Activated T-helper 17 cell treated with anti-CD3 and anti-CD28 coated beads, Interleukin-2, amount 50 U/mL, for 72 hours (primary cell): ENCODE data around the gene APOBEC3H. TPM values are rescaled to one million over a fixed set of nuclear protein-coding genes. Genes with fewer than 3 reads are reported as not detected.
A peak's percentile ranks its signal among the peaks of the same experiment; 100 is the strongest.
"Not testable (repeated sequence)": the region's sequence is repeated elsewhere in the genome, so short reads cannot be mapped to it uniquely, and the experiment has no call there.

Experiments used
- ATAC-seq: fragments of 150-1000 bp; cut with Tn5 transposase; replicated peaks from 2 replicates; pipeline ENCODE4 v1.10.0; 2021; ENCODE audit warnings: mild to moderate bottlenecking, moderate library complexity
- H3K27ac Mint-ChIP-seq: one replicate; pipeline ENCODE4 v1.8.0; 2022; ENCODE audit warnings: mixed read lengths
- H3K27me3 Mint-ChIP-seq: one replicate; pipeline ENCODE4 v1.8.0; 2022; ENCODE audit warnings: mixed read lengths
- H3K36me3 Mint-ChIP-seq: one replicate; pipeline ENCODE4 v1.8.0; 2022; ENCODE audit warnings: low read depth, mild to moderate bottlenecking, mixed read lengths
- H3K4me1 Mint-ChIP-seq: one replicate; pipeline ENCODE4 v1.8.0; 2022; ENCODE audit warnings: mixed read lengths
- H3K4me3 Mint-ChIP-seq: one replicate; pipeline ENCODE4 v1.8.0; 2022; ENCODE audit warnings: mild to moderate bottlenecking, mixed read lengths
- H3K9me3 Mint-ChIP-seq: one replicate; pipeline ENCODE4 v1.8.0; 2022; ENCODE audit warnings: mixed read lengths
- total RNA-seq, 2 donors: library from RNA; stranded (reverse); gene quantifications; one replicate each; pipeline ENCODE4 v1.2.3, GENCODE V29; 2022

Gene APOBEC3H
- total RNA-seq, 2 donors from 2014 or later = 20.6 to 33.0 TPM

DNA sequence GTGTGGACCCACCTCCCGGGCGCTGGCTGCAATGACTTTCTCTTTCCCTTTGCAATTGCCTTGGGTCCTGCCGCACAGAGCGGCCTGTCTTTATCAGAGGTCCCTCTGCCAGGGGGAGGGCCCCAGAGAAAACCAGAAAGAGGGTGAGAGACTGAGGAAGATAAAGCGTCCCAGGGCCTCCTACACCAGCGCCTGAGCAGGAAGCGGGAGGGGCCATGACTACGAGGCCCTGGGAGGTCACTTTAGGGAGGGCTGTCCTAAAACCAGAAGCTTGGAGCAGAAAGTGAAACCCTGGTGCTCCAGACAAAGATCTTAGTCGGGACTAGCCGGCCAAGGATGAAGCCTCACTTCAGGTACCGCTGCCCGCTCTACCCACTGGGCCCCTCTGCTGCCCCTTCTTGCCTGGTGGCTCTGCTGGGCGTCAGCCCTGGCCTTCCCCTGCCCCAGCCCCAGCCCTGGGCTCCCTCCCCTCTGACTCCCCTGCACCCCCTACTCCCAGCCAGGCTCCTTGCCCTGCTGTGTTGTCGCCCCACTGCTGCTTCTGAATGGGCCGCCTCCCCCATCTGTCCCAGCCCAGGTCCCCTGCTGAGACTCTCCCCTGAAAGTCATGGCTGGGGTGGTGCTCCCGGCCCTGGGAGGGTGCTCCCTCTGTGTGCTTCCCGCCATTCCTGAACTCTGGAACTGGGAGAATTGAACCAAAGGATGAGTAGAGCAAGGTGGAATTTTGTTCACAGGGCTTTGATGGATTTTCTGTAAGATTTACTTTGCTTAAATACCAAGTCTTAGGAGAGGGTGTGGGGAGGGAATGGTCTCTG, 19.8 kb upstream of the APOBEC3H start, which contains the start of gene APOBEC3G:
APOBEC3G (plus strand) TSS at position 250 of the 815 bp plus-strand sequence; CDS start at position 337, 87 bp downstream.
- H3K27me3 Mint-ChIP-seq, H3K9me3 Mint-ChIP-seq: not testable (repeated sequence)
- peaks cover 37% of the 10 kb centered on the region for H3K36me3 Mint-ChIP-seq
- peak; percentile 95 for ATAC-seq
- H3K4me3 Mint-ChIP-seq = peak within 1 kb of the TSS; percentile 91
- H3K27ac Mint-ChIP-seq = peak within 1 kb of the TSS; percentile 95
- peaks cover 15% of the 10 kb centered on the region for H3K4me1 Mint-ChIP-seq

GRCh38 chr22:39077912-39078311, 19.1 kb upstream of the APOBEC3H start:
- Mint-ChIP-seq H3K36me3 (peaks cover 43% of the 10 kb centered on the region), H3K27ac (peak overlapping the region; percentile 95), H3K4me3 (peak overlapping the region; percentile 91), H3K4me1 (peaks cover 15% of the 10 kb centered on the region)
- not testable (repeated sequence) for H3K27me3 Mint-ChIP-seq, H3K9me3 Mint-ChIP-seq, ATAC-seq

DNA sequence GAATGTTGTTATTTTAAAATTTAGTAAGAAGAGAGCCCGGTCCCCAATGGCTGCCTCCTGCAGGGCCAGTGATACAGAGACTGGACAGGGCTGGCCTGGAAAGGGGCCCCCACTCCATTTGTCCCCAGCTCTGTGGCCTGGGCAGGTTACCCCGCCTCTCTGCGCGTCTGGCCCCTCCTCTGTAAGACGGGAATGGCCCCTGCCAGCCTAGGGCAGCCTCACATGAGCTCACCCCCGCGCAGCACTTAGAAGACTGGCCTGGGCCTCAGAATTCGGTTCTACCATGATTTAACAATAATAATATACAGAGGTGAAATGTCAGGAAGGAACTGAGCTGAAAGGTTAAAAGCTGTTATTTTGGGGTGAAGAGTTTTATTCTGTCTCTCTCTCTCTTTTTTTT, 18.7 kb upstream of the APOBEC3H start:
- Mint-ChIP-seq H3K4me3 (peak overlapping the region; percentile 91), H3K4me1 (peaks cover 15% of the 10 kb centered on the region), H3K36me3 (peaks cover 46% of the 10 kb centered on the region), H3K9me3 (no peaks in the 10 kb centered on the region), H3K27me3 (no peaks in the 10 kb centered on the region), H3K27ac (peak overlapping the region; percentile 95)
- no peak for ATAC-seq

DNA sequence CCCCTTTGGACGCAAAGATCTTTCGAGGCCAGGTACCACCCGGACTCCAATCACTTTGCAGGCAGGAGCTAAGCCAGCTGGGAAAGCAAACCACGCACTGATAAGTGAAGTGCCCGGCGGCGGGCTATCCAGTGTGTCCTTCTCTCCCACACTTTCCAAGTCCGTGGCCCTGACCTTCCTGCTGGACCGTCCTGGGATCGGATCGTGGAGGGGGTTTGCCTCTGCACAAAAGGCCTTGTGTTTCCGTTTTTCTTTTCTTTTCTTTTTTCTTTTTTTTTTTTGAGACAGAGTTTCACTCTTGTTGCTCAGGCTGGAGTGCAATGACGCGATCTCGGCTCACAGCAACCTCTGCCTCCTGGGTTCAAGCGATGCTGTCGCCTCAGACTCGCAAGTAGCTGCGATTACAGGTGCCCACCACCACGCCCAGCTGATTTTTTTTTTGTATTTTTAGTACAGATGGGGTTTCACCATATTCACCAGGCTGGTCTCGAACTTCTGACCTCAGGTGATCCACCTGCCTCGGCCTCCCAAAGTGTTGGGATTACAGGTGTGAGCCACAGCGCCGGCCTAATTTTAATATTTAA, 17.9 kb upstream of the APOBEC3H start:
- peak overlapping the region; percentile 91 for H3K4me3 Mint-ChIP-seq
- ATAC-seq, H3K9me3 Mint-ChIP-seq, H3K27ac Mint-ChIP-seq, H3K27me3 Mint-ChIP-seq: not testable (repeated sequence)
- peaks cover 15% of the 10 kb centered on the region for H3K4me1 Mint-ChIP-seq
- H3K36me3 Mint-ChIP-seq = peaks cover 46% of the 10 kb centered on the region

DNA sequence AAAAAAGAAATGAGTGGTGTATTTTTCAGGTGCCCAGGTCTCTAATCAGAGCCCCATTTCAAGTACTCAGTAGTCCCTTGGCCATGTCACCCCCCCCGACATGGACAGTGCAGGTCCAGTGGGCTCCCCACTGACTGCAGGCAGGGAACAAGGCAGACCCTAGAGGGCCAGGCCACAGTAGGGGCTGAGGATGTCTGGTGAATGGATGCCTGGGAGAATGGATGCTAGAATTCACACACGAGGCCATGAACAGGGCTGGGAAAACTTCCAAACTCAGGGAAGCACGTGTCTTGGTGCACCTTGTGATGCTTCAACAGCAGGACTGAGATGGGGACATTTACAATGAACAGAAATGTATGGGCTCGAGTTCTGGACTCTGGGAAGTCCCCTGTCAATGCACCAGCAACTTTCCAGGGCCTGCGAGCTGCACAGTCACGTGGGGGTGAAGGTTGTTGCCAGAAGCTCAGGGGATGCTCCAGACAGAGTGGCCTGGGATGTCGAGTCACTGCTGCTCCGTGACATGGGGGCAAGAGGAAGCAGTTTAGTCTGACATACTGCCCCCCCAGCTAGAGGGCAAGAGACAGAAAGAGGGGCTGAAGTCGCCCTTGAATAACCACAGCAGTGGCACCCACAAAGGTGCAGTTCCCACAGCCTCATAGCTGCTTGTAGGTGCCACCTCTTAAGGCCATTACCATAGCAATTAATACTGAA, 16.8 kb upstream of the APOBEC3H start:
- Mint-ChIP-seq H3K27me3 (no peaks in the 10 kb centered on the region), H3K9me3 (no peaks in the 10 kb centered on the region), H3K4me1 (peaks cover 15% of the 10 kb centered on the region), H3K27ac (no peak overlapping the region), H3K36me3 (peaks cover 46% of the 10 kb centered on the region), H3K4me3 (peak overlapping the region; percentile 22)
- no peak for ATAC-seq

DNA sequence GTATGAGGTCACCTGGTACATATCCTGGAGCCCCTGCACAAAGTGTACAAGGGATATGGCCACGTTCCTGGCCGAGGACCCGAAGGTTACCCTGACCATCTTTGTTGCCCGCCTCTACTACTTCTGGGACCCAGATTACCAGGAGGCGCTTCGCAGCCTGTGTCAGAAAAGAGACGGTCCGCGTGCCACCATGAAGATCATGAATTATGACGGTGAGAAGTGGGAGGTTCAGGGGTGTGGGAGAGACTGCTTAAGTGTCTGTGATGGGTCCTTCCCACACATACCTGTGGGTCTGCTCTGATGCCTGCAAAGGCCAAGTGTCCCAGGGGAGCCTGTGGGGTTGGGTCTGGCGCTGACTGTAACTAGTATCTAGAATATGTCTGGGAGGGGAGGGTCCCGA, 16.0 kb upstream of the APOBEC3H start:
- Mint-ChIP-seq H3K4me3 (no peak overlapping the region), H3K27ac (peak overlapping the region; percentile 19), H3K9me3 (no peaks in the 10 kb centered on the region), H3K27me3 (no peaks in the 10 kb centered on the region), H3K36me3 (peaks cover 46% of the 10 kb centered on the region), H3K4me1 (peaks cover 9% of the 10 kb centered on the region)
- no peak for ATAC-seq

DNA sequence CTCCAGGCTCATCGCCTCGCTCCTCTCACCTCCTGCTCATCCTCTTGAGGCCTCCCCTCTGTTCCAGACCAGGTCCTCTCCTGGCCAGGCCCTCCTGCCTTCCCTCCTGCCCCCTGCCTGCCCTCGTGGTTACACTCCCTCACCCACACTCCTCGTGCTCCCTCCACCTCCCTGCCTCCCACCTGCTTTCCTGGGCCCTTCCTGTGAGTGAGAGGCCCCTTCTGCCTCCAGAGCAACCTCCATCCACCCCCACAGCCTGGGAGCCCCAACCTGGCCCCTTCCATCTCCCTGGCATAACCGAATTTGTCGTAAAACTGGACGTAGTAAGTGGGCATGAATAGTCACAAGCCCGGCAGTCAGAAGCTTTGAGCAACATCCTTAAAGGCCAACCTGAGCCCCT, 15.4 kb upstream of the APOBEC3H start:
- Mint-ChIP-seq H3K4me1 (peaks cover 8% of the 10 kb centered on the region), H3K27ac (peak overlapping the region; percentile 19), H3K9me3 (no peaks in the 10 kb centered on the region), H3K27me3 (no peaks in the 10 kb centered on the region), H3K36me3 (peaks cover 46% of the 10 kb centered on the region), H3K4me3 (no peak overlapping the region)
- ATAC-seq = no peak

GRCh38 chr22:39083212-39084165, 13.6 kb upstream of the APOBEC3H start:
- H3K27ac Mint-ChIP-seq = peak overlapping the region; percentile 28

DNA sequence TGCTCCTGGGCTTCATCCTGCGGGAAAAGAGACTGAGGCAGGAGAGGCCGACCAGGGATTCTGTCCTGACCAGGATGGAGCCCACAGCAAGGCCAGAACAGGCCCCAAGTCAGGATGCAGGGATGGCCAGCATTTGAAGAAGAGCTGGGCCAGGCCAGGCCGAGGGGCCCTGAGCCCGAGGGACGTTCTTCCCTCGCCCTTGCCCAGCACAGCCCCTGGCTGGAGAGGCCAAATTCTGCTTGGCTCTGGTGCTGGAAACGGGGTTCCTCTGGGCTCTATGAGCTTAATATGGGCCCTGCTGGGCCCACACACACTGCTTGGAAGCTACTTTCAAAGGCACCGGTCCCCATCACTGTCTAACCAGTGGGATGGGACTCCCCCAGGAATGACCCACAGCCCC, 12.4 kb upstream of the APOBEC3H start:
- Mint-ChIP-seq H3K4me1 (peaks cover 18% of the 10 kb centered on the region), H3K36me3 (peaks cover 40% of the 10 kb centered on the region), H3K27me3 (no peaks in the 10 kb centered on the region), H3K9me3 (no peaks in the 10 kb centered on the region), H3K27ac (no peak overlapping the region), H3K4me3 (no peak overlapping the region)
- ATAC-seq = no peak

More at GRCh38 chr22:39083212-39084165, 13.6 kb upstream of the APOBEC3H start:
- H3K9me3 Mint-ChIP-seq = no peaks in the 10 kb centered on the region
- H3K4me1 Mint-ChIP-seq = peaks cover 14% of the 10 kb centered on the region
- H3K27me3 Mint-ChIP-seq = no peaks in the 10 kb centered on the region
- H3K4me3 Mint-ChIP-seq = no peak overlapping the region
- ATAC-seq = no peak
- peaks cover 40% of the 10 kb centered on the region for H3K36me3 Mint-ChIP-seq

DNA sequence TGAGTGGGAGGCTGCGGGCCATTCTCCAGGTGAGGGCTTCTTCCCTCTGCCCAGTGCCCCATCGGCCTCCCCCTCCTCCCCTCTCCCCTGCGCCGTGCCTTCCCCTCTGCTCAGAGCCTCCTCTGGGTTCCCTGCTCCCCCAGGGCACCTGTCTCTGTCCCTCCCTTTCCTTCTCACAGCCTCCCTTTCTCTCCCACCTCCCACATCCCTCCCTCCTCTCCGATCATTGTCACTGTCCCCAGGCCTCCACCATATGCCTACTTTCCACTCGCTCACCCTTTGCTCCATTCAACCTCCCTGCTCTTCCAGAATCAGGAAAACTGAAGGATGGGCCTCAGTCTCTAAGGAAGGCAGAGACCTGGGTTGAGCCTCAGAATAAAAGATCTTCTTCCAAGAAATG, 9.9 kb upstream of the APOBEC3H start:
- Mint-ChIP-seq H3K27me3 (no peaks in the 10 kb centered on the region), H3K4me3 (no peak overlapping the region), H3K27ac (peak overlapping the region; percentile 71), H3K4me1 (peaks cover 36% of the 10 kb centered on the region), H3K9me3 (no peaks in the 10 kb centered on the region), H3K36me3 (peaks cover 17% of the 10 kb centered on the region)
- no peak for ATAC-seq

- Mint-ChIP-seq H3K27ac (peak overlapping the region; percentile 71), H3K9me3 (no peaks in the 10 kb centered on the region), H3K4me1 (peaks cover 44% of the 10 kb centered on the region), H3K27me3 (no peaks in the 10 kb centered on the region), H3K36me3 (peaks cover 8% of the 10 kb centered on the region), H3K4me3 (no peak overlapping the region)
- no peak for ATAC-seq
Observed at GRCh38 chr22:39087881-39088684, 9.0 kb upstream of the APOBEC3H start.

DNA sequence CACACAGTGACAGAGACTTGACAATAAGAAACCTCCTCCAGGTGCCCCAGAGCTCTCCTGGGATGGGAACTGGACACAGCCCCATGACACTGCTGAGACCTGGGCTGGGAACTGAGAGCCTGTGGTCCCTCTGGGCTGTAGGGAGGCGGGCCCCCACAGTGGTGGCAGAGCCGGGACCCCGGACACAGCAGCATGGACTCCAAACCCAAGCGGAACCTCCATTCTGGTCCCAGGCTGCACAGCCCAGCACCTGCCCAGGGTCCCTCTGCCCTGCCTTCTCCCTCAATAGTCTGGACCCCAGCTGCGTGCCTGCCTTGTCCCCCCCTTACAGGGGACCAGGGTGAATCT, 8.4 kb upstream of the APOBEC3H start:
- peaks cover 45% of the 10 kb centered on the region for H3K4me1 Mint-ChIP-seq
- no peak for ATAC-seq
- no peaks in the 10 kb centered on the region for H3K9me3 Mint-ChIP-seq
- H3K27ac Mint-ChIP-seq = peak overlapping the region; percentile 56
- no peak overlapping the region for H3K4me3 Mint-ChIP-seq
- no peaks in the 10 kb centered on the region for H3K27me3 Mint-ChIP-seq
- H3K36me3 Mint-ChIP-seq = peaks cover 7% of the 10 kb centered on the region

GRCh38 chr22:39089928-39090327, 7.1 kb upstream of the APOBEC3H start:
- H3K4me3 Mint-ChIP-seq = peak overlapping the region; percentile 75
- no peaks in the 10 kb centered on the region for H3K27me3 Mint-ChIP-seq
- no peaks in the 10 kb centered on the region for H3K9me3 Mint-ChIP-seq
- peak overlapping the region; percentile 95 for H3K27ac Mint-ChIP-seq
- H3K36me3 Mint-ChIP-seq = peaks cover 7% of the 10 kb centered on the region
- H3K4me1 Mint-ChIP-seq = peaks cover 47% of the 10 kb centered on the region
- ATAC-seq = no peak
